Activated CD4-positive, alpha-beta memory T cell treated with anti-CD3 and anti-CD28 coated beads, Interleukin-2, amount 10 ng/mL, durations not matched to agents 7 days and 5 days (primary cell): ENCODE measurements around the gene TNFRSF4. TPM values are rescaled to one million over a fixed set of nuclear protein-coding genes. Genes with fewer than 3 reads are reported as not detected.
"Not testable (repeated sequence)": the region's sequence is repeated elsewhere in the genome, so short reads cannot be mapped to it uniquely, and the experiment has no call there.

Experiments
- CTCF ChIA-PET: fragments of 350-600 bp; sonication (Branson Sonifier 250); formaldehyde crosslinking; loops from one replicate; lab custom pipeline; 2021; ENCODE audit warnings: antibody characterized with exemption, inconsistent platforms; lab: Charles Lee
- POLR2A ChIA-PET: fragments of 350-600 bp; sonication (Branson Sonifier 250); formaldehyde crosslinking; loops from one replicate; lab custom pipeline; 2021; ENCODE audit warnings: antibody characterized with exemption; lab: Charles Lee
- DNase-seq: peaks from one replicate; pipeline ENCODE4 v3.0.0-alpha.2; 2020
- H3K27ac Mint-ChIP-seq: one replicate; pipeline ENCODE4 v1.8.0; 2021; ENCODE audit warnings: mild to moderate bottlenecking, mixed read lengths
- H3K27me3 Mint-ChIP-seq: one replicate; pipeline ENCODE4 v1.8.0; 2021; ENCODE audit warnings: mixed read lengths
- H3K36me3 Mint-ChIP-seq: one replicate; pipeline ENCODE4 v1.8.0; 2021; ENCODE audit warnings: low read depth, mixed read lengths
- H3K4me1 Mint-ChIP-seq: one replicate; pipeline ENCODE4 v1.8.0; 2021; ENCODE audit warnings: mixed read lengths
- H3K4me3 Mint-ChIP-seq: one replicate; pipeline ENCODE4 v1.8.0; 2021; ENCODE audit warnings: mild to moderate bottlenecking, mixed read lengths
- H3K9me3 Mint-ChIP-seq: one replicate; pipeline ENCODE4 v1.8.0; 2021; ENCODE audit warnings: mixed read lengths
- total RNA-seq, 2 experiments: library from RNA; stranded (reverse); gene quantifications; one replicate each; pipeline ENCODE4 v1.2.3, GENCODE V29; 2021

TNFRSF4 gene
- total RNA-seq, 2 experiments from 2014 or later, result 237 to 243 TPM

DNA sequence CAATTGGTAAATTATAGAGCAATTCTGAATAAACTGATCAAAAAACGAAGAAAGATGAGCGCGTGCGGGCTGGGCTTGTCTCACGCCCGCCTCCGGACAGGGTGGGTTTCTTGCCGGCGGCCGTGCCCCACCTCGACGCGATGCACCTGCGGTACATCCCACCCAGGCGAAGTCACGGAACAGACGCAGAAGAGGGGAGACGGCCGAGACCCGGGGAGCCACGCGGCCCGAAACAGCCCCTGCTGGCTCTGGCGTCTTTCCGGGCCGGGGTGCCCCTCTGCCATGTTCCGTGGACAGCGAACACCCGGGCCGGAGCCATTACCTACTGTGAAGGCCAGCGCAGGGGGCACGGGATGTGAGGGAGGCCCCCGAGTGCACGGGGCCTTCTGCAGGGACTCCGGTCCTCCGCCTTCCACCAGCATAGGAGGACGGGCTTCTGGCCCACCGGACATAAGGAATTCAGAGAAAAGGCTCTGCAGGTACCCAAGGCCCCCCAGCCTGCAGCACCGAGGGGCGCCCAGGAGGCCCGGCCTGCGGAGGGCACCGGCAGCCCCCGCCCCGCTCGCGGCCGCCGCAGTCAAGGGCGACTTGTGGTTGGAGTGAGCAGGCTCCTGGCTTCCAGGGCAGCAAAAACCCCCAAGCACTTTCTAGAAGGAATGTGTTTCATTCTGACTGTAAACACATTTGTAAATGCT is 40.2 kb upstream of the TNFRSF4 start:
- Mint-ChIP-seq H3K36me3 (peaks cover 29% of the 10 kb centered on the region), H3K4me3 (no peak overlapping the region), H3K9me3 (no peaks in the 10 kb centered on the region), H3K4me1 (peaks cover 23% of the 10 kb centered on the region), H3K27ac (no peak overlapping the region), H3K27me3 (no peaks in the 10 kb centered on the region)
- ChIA-PET POLR2A (no interaction called here), CTCF (no interaction called here)
- DNase-seq, result no peak

DNA sequence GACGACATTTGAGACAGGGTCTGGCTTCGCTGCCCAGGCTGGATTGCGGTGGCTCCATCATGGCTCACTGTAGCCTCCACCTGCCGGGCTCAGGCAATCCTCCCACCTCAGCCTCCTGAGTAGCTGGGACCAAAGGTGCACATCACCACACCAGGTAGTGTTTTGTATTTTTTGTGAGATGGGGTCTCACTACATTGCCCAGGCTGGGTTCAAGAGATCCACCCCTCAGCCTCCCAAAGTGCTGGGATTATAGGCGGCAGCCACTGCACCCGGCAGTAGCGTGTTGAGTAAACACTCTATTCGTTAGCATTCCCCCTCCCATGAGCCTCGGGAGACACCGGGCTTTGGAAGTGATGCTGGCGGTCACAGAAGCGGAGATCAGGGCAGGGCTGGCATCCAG is 39.4 kb upstream of the TNFRSF4 start:
- H3K4me3 Mint-ChIP-seq, result no peak overlapping the region
- no peak for DNase-seq
- CTCF ChIA-PET, result no interaction called here
- H3K4me1 Mint-ChIP-seq, result peaks cover 23% of the 10 kb centered on the region
- no peaks in the 10 kb centered on the region for H3K27me3 Mint-ChIP-seq
- no peak overlapping the region for H3K27ac Mint-ChIP-seq
- H3K9me3 Mint-ChIP-seq, result no peaks in the 10 kb centered on the region
- peaks cover 28% of the 10 kb centered on the region for H3K36me3 Mint-ChIP-seq
- POLR2A ChIA-PET, result no interaction called here

DNA sequence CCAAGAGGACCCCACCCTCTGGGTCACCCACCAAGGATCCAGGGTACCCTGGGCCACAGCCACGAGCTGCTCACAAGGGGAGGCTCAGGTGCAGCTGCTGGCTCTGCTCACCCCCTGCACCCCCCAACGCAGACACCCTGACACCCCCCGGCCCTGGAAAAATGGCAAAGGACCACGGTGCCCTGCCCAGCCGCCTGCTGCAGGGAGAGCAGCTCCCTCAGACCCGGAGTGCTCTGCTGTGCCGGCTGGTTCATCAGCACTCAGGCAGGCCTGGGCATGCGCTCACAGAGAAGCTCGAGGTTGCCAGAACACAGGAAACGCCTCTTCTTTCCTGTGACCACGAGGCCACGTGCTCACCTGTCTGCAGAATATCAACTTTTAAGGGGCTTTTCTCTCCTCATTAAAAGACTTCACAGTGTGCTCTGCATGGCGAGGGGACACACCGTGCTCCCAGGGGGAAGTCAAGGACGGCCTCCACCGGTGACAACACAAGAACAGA is 36.9 kb upstream of the TNFRSF4 start:
- peaks cover 16% of the 10 kb centered on the region for H3K4me1 Mint-ChIP-seq
- DNase-seq, result peak; percentile 82
- H3K9me3 Mint-ChIP-seq, result no peaks in the 10 kb centered on the region
- peaks cover 4% of the 10 kb centered on the region for H3K27me3 Mint-ChIP-seq
- POLR2A ChIA-PET, result interaction anchor here (1.0 to 1.5 kb wide), 5 partner anchors 10 to 54 kb away, joined by 3 to 7 read pairs (median 5); partner anchors contain the start of genes B3GALT6 and SDF4
- H3K36me3 Mint-ChIP-seq, result peaks cover 17% of the 10 kb centered on the region
- H3K27ac Mint-ChIP-seq, result peak overlapping the region; percentile 54
- CTCF ChIA-PET, result interaction anchor here (0.7 to 2.0 kb wide), 8 partner anchors 121 to 254 kb away, joined by 3 to 20 read pairs (median 4); partner anchors contain the start of gene C1orf159
- H3K4me3 Mint-ChIP-seq, result no peak overlapping the region

DNA sequence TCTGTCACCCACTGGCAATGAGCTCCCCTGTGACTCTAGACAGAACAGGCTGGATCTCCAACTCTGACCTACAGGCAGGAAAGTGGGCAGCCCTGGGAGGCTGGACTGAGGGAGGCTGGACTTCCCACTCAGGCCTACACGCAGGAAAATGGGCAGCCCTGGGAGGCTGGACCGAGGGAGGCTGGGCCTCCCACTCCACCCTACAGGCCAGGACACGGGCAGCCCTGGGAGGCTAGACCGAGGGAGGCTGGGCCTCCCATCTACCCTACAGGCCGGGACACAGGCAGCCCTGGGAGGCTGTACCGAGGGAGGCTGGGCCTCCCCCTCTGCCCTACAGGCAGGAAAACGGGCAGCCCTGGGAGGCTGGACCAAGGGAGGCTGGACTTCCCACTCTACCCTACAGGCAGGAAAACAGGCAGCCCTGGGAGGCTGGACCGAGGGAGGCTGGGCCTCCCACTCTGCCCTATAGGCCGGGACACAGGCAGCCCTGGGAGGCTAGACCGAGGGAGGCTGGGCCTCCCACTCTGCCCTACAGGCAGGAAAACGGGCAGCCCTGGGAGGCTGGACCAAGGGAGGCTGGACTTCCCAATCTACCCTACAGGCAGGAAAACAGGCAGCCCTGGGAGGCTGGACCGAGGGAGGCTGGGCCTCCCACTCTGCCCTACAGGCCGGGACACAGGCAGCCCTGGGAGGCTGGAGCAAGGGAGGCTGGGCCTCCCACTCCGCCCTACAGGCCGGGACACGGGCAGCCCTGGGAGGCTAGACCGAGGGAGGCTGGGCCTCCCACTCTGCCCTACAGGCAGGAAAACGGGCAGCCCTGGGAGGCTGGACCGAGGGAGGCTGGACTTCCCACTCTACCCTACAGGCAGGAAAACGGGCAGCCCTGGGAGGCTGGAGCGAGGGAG is 34.3 kb upstream of the TNFRSF4 start:
- peaks cover 16% of the 10 kb centered on the region for H3K4me1 Mint-ChIP-seq
- CTCF ChIA-PET, H3K27ac Mint-ChIP-seq, H3K36me3 Mint-ChIP-seq, DNase-seq, H3K27me3 Mint-ChIP-seq, H3K9me3 Mint-ChIP-seq, H3K4me3 Mint-ChIP-seq, POLR2A ChIA-PET: not testable (repeated sequence)

DNA sequence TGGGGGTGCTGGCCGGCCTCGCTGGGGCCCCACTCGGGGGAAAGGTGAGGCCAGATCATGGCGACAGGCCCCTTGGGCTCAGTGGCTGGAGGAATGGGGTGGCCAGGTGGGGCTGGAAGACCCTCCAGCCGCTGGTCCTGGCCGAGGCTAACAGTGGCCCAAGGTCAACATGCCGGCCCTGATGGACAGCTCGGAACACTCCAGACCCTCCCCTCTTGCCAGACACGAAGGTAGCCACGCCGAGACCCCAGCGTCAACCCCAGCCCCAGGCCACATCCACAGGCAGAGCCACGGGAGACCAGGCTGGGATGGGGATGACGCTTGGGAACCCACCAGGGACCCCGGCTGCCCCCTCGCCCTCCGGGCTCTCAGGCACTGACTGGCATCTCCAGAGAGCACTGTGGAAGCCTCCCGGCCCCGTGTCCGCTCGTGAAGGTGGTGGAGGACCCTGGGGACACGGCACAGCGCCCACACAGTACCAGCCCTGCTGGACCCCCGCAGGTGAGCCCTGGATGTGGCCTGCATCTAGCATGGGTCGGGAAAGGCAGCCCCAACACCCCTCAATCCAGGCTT is 33.5 kb upstream of the TNFRSF4 start:
- DNase-seq, result no peak
- no peaks in the 10 kb centered on the region for H3K9me3 Mint-ChIP-seq
- H3K27ac Mint-ChIP-seq, result no peak overlapping the region
- POLR2A ChIA-PET, result no interaction called here
- CTCF ChIA-PET, result no interaction called here
- H3K27me3 Mint-ChIP-seq, result peaks cover 4% of the 10 kb centered on the region
- H3K4me3 Mint-ChIP-seq, result no peak overlapping the region
- no peaks in the 10 kb centered on the region for H3K36me3 Mint-ChIP-seq
- peaks cover 16% of the 10 kb centered on the region for H3K4me1 Mint-ChIP-seq

DNA sequence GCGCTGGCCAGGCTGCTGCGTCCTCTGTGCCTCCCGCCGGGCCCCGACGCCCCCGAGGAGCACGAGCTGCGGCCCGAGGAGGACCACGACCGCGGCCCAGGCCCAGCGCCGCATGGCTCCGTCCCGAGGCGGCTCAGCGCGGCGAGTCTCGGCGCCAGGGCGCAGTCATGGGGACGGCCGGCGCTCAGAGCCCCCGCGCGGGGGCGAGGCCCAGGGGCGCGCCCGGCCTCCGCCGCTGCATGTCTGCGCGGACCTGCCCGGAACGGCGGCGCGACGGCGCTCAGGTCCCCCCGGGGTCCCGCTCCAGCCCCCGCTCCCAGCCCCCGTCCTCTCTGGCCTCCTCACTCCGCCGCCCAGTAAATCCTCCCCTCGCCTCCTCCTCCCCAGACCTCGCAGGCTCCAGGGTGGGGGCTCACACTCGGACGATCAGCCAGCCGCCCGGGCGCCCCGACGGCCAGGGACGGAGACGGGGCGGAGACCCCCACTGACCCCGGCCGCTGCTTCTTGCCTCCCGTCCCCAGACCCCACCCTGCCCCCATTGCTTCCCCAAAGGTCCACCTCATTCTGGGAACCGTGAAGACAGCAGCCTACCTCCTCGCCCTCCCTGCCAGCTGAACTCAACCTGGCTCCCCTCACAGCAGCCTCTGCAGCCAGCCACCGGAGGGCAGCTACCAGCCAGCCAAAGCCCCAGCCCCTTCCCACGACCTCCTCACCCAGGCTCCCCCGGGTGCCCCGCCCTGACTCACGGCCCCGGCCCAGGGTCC is 32.8 kb upstream of the TNFRSF4 start, which contains the start of gene C1QTNF12:
Gene C1QTNF12 (minus strand): TSS at position 146 of the 764 bp plus-strand sequence. CDS start 32 bp downstream, at position 114.
- Mint-ChIP-seq H3K27ac (no peak within 1 kb of the TSS), H3K4me3 (no peak within 1 kb of the TSS), H3K9me3 (no peaks in the 10 kb centered on the region), H3K36me3 (no peaks in the 10 kb centered on the region), H3K27me3 (peaks cover 4% of the 10 kb centered on the region), H3K4me1 (peaks cover 14% of the 10 kb centered on the region)
- ChIA-PET POLR2A (no interaction called here), CTCF (no interaction called here)
- no peak for DNase-seq

DNA sequence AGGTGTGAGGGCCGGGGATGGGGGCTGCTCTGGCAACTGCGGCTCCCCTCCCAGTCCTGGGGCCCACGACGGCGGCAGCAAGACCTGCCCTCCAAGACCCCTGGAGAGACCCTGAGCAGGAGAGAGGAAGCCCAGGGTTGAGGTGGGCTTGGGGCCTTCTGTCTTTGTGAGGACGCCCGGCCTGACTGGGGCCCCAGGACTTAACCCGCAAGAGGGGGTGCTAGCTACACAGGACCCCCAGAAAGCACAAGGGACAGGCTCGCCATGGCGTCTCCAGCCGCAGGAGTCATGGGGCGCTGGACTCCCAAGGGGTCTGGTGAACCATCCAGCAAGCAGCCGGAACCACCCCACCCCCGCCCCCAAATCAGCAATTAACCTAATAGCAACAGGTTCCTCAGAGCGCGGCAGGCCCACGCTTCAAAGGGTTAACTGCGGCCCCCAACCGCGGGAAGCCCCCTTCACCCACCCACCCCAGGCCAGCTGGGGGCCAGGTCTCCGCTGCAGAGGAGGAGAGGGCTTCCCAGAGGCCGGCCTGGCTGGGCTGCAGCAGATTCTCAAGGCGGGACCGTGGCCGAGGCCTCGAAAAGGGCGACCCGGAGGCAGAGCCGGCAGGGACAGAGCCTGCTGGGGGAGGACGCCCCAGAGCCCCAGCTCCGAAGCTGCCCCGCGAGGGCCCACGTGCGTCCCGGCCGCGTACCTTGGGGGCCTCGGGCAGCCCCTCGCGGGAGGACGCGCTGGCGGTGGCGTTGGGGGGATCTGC is 32.0 kb upstream of the TNFRSF4 start:
- H3K27ac Mint-ChIP-seq, result no peak overlapping the region
- ChIA-PET POLR2A (no interaction called here), CTCF (no interaction called here)
- DNase-seq, result no peak
- peaks cover 12% of the 10 kb centered on the region for H3K4me1 Mint-ChIP-seq
- H3K9me3 Mint-ChIP-seq, result no peaks in the 10 kb centered on the region
- H3K36me3 Mint-ChIP-seq, result no peaks in the 10 kb centered on the region
- H3K27me3 Mint-ChIP-seq, result peaks cover 4% of the 10 kb centered on the region
- no peak overlapping the region for H3K4me3 Mint-ChIP-seq

DNA sequence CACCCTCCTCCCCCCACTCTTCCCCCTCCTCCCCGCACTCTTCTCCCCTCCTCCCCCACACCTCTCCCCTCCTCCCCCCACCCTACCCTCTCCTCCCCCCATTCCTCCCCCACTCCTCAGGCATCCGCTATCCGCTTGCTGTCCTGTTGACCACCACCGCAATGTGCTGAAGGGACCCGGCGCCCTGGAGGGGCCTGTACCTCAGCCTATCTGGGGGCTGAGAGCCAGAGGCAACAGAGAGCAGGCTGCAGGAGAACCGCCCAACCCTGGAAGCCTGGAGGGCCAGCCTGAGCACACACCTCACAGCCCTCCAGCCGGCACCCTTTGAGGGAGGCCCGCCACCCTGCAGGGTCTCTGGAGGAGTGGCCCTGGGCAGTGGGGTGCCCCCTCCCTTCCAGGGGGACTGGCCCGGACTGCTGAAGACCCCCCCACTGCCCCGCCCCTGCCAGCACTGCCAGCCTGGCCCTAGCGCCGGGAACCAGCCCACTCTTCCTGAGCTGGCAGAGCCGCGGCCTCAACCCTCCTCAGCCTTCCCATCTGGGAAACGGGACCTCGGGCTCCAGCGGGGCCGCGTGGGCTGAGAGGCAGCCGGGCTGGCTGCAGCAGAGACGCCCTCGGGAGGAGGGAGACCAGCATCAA is 31.3 kb upstream of the TNFRSF4 start:
- H3K4me3 Mint-ChIP-seq, result no peak overlapping the region
- no peak for DNase-seq
- no peak overlapping the region for H3K27ac Mint-ChIP-seq
- POLR2A ChIA-PET, result no interaction called here
- no peaks in the 10 kb centered on the region for H3K9me3 Mint-ChIP-seq
- CTCF ChIA-PET, result no interaction called here
- peaks cover 4% of the 10 kb centered on the region for H3K27me3 Mint-ChIP-seq
- H3K4me1 Mint-ChIP-seq, result peaks cover 6% of the 10 kb centered on the region
- no peaks in the 10 kb centered on the region for H3K36me3 Mint-ChIP-seq

DNA sequence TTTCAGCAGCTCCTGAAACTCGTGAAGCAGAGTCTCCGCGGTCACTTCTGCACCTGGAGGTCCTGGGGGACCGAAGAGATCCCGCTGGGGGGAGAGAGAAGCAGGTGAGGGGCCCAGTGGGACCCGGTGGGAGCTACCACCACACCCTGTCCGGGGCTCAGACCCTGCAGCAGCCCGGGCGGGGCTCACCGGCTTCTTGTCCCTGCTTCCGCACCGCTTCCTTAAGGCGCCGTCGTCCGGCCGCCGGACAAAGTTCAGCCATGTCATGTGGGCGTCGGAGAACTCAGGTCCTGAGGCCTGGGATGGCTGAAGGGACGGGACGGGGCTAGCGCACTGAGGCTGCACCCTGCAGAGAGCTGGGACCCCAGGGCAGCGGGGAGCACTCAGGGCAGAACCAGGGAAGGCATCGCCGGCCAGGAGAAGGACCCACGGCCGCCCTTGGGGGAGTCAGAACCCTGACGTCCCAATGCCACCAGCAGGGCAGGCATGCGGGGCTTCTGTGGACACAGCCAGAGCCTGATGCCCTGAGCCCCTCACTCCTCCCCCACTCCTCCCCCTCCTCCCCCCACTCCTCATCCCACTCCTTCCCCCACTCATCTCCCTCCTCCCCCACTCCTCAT is 30.3 kb upstream of the TNFRSF4 start:
- Mint-ChIP-seq H3K27ac (no peak overlapping the region), H3K4me1 (no peaks in the 10 kb centered on the region), H3K27me3 (peaks cover 4% of the 10 kb centered on the region), H3K4me3 (no peak overlapping the region), H3K9me3 (no peaks in the 10 kb centered on the region), H3K36me3 (no peaks in the 10 kb centered on the region)
- CTCF ChIA-PET, result no interaction called here
- DNase-seq, result no peak
- POLR2A ChIA-PET, result interaction anchor here (1.4 kb wide), 1 partner anchor 29 kb away, joined by 4 read pairs; the partner anchor contains the start of gene UBE2J2

DNA sequence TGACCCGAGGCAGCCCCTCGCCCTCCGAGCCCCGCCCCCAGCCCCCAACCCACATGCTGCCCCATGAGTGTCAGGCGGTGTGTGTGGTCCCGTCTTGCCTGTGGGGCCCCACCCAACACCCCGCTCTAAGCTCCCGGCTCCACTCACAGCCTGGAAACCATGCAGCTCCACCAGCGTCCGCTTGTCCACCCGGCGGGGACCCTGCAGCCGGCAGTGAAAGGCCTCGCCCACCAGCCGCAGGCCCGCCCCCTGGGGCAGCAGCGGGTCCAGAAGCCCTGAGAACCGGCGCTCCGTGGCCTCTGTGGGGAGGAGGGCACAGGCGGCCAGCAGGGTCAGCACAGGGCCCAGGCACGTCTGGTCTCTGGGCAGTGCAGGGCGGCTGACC is 29.8 kb upstream of the TNFRSF4 start:
- Mint-ChIP-seq H3K27ac (no peak overlapping the region), H3K36me3 (no peaks in the 10 kb centered on the region), H3K9me3 (no peaks in the 10 kb centered on the region), H3K27me3 (peaks cover 4% of the 10 kb centered on the region), H3K4me3 (no peak overlapping the region), H3K4me1 (no peaks in the 10 kb centered on the region)
- DNase-seq, result no peak
- ChIA-PET POLR2A (interaction anchor here (1.4 kb wide), 1 partner anchor 30 kb away, joined by 4 read pairs; the partner anchor contains the start of gene UBE2J2), CTCF (no interaction called here)

DNA sequence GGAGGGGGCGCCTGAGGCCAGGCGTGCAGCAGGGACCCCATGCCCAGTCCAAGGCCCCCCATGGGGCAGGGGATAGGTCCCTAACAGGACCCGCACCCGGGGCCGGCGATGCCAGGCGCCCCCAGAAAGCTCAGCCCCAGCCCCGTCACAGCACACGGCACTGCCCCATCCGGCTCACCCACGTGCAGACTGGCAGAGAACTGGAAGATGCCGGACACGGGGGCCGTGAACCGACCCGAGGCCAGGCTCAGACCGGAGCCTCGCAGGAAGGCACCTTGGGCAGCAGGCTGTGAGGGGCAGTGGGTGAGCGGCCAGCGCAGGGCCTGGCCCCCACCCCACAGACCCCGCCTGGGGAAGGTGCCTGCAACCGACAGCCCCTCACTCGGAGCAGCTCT is 29.3 kb upstream of the TNFRSF4 start:
- Mint-ChIP-seq H3K36me3 (no peaks in the 10 kb centered on the region), H3K27ac (no peak overlapping the region), H3K9me3 (no peaks in the 10 kb centered on the region), H3K4me3 (no peak overlapping the region), H3K4me1 (no peaks in the 10 kb centered on the region), H3K27me3 (peaks cover 4% of the 10 kb centered on the region)
- no peak for DNase-seq
- ChIA-PET POLR2A (interaction anchor here (1.4 kb wide), 1 partner anchor 30 kb away, joined by 4 read pairs; the partner anchor contains the start of gene UBE2J2), CTCF (no interaction called here)
